ENCODE measurements around the gene ZSCAN16. TPM values are rescaled to one million over a fixed set of nuclear protein-coding genes. Genes with fewer than 3 reads are reported as not detected.

Gene ZSCAN16
- total and polyA plus RNA-seq, 2 of the 13 experiments (the other 11 are each of a cell fraction or from before 2014, with no cell fraction given), result 5.7 to 12.7 TPM

DNA sequence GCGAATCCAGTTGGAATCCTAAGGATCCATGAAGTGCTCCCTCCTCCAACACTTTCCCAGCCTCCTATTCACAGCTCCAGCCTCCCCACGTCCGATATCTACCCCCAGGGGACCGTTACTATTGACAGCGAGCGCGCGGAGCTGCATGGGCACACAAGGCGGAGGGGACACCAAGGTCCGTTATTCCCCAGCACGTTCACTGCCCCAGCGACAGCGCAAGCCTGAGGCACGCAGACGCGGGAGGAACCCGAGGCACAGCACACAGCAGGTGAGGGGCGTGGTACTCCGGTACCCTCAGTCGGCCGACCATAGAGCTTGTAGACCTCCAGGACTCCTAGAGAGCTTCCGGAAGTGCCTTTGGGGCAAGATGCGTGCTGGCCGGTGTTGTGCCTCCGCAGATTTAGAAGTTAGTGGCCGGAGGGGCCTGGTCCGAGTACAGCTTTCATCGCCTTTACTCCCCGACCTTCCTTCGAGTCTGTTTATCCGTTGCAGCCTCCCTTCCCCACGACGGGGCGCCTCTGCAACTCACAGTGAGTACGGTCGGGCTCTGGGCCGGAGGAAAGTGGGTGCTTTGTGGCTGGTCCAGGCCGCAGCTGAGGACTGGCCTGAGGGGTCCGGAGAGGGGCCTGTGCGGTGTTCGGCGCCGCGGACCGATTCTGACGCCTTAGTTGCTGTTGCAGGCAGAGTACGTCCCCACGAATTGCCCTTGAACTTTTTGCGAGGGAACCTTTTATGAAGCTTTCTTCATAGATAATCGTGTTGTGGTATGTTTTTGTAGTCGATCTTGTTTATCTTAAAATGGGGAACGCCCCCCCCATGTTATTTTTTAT is 17.3 kb downstream of the ZSCAN16 start, which contains the start of gene ZKSCAN8 (continued):
- TF ChIP-seq PITX1 (CRISPR knock-in tag; IDR thresholded peaks at IDR 0.05), result peak; percentile 89
- peak; percentile 100 for TF ChIP-seq ZFY (CRISPR knock-in tag; IDR thresholded peaks at IDR 0.05)
- TF ChIP-seq, protein P1, sequence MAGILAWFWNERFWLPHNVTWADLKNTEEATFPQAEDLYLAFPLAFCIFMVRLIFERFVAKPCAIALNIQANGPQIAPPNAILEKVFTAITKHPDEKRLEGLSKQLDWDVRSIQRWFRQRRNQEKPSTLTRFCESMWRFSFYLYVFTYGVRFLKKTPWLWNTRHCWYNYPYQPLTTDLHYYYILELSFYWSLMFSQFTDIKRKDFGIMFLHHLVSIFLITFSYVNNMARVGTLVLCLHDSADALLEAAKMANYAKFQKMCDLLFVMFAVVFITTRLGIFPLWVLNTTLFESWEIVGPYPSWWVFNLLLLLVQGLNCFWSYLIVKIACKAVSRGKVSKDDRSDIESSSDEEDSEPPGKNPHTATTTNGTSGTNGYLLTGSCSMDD (CRISPR knock-in tag; IDR thresholded peaks at IDR 0.05), result peak; percentile 15; the same call in 1 of the 2 replicates
- TF ChIP-seq ZSCAN12 (CRISPR knock-in tag; IDR thresholded peaks at IDR 0.05), result no peak
- TF ChIP-seq, protein P2, sequence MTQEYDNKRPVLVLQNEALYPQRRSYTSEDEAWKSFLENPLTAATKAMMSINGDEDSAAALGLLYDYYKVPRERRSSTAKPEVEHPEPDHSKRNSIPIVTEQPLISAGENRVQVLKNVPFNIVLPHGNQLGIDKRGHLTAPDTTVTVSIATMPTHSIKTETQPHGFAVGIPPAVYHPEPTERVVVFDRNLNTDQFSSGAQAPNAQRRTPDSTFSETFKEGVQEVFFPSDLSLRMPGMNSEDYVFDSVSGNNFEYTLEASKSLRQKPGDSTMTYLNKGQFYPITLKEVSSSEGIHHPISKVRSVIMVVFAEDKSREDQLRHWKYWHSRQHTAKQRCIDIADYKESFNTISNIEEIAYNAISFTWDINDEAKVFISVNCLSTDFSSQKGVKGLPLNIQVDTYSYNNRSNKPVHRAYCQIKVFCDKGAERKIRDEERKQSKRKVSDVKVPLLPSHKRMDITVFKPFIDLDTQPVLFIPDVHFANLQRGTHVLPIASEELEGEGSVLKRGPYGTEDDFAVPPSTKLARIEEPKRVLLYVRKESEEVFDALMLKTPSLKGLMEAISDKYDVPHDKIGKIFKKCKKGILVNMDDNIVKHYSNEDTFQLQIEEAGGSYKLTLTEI (CRISPR knock-in tag; conservative IDR thresholded peaks at IDR 0.05), result no peak
- 0 out of 2 replicates have a peak, but pooled peaks have one; percentile 19 for TF ChIP-seq ZNF7 (CRISPR knock-in tag; IDR thresholded peaks at IDR 0.05)

DNA sequence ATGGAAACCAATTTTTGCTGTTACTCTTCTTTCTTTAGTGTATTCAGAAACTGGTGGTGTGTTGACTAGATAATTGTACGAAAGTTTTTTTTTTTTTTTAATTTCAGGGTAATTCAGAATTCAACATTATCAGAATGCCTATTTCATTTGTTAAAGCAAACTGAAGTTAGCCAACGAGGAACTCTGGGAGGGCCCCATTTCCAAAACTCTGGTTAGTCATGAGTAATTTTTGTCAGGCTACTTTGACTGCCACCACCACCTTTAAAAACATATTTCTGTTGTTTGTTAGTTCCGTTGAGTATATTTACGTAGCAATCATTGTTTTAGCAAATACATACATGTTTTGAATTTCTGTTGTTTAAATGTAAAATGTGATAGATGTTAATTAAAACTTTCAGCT is 18.0 kb downstream of the ZSCAN16 start:
- ATAC-seq (no peak), FAIRE-seq (no peak), DNase-seq (ENCODE audit: low spot score) (no peak)
- in situ Hi-C loops (cut with HindIII; ENCODE audit: extremely low pct_ligation_motif_present, low pct_unique_long_range_greater_than_20kb) (loop anchor here (5.0 kb wide), 1 partner anchor 80 kb away; no protein-coding TSS in a partner anchor), intact Hi-C loops (cut with micrococcal nuclease; ENCODE audit: unreplicated experiment) (loop anchor here (5.0 kb wide), 1 partner anchor 445 kb away; a partner anchor contains a TSS)
- Histone ChIP-seq H3K9me3 (ENCODE audit: low read length) (no peaks in the 10 kb centered on the region), H3K27ac (ENCODE audit: extremely low read length, insufficient read depth, low read length) (peak overlapping the region; percentile 78), H3K4me3 (replicated peaks in 1 of 3; ENCODE audit: insufficient read depth in 1 of 3, low read depth in 2 of 3, low read length in 3 of 3) (peak overlapping the region; percentile 79 to 98 (median 98)), H3K4me2 (ENCODE audit: low read depth, low read length) (peak overlapping the region; percentile 80), H3K27me3 (ENCODE audit: control insufficient read depth in 1 of 2, insufficient read depth in 2 of 2, low read length in 2 of 2) (no peaks in the 10 kb centered on the region; a peak in 1 of 5 replicates), H3K4me1 (ENCODE audit: insufficient read depth, low read length) (peaks cover 38% of the 10 kb centered on the region), H4K20me1 (ENCODE audit: insufficient read depth, low read length) (peaks cover 9% of the 10 kb centered on the region), H3K9ac (ENCODE audit: insufficient read depth, low read depth, low read length) (peak overlapping the region; percentile 89), H2AFZ (ENCODE audit: low read length) (no peak overlapping the region), H3K79me2 (ENCODE audit: insufficient read depth, low read length) (peaks cover 31% of the 10 kb centered on the region), H3K36me3 (replicated peaks in 1 of 2; ENCODE audit: control insufficient read depth in 1 of 2, insufficient read depth in 2 of 2, low read length in 2 of 2) (peaks cover 4 to 26% of the 10 kb centered on the region in 2 experiments)
- 4% methylated on average over 4 of the region's 4 CpGs for WGBS (ENCODE audit: low lambda C conversion rate)
- CTCF ChIA-PET (ENCODE audit: low intra/inter-chr PET ratio, low total read pairs), result no interaction called here
- POLR2A ChIA-PET, result interaction anchor here (0.8 to 3.7 kb wide), 11 partner anchors 12 to 444 kb away, joined by 3 to 86 read pairs (median 10); partner anchors contain the start of genes ZSCAN12 and ZSCAN16
- no TSS peak for BruUV-seq (replicated peaks)
- TF ChIP-seq HDAC1 (CRISPR knock-in tag; IDR thresholded peaks at IDR 0.05), result no peak
- no peak for TF ChIP-seq HMG20A (CRISPR knock-in tag; IDR thresholded peaks at IDR 0.05; ENCODE audit: borderline replicate concordance)
- TF ChIP-seq, protein P3, sequence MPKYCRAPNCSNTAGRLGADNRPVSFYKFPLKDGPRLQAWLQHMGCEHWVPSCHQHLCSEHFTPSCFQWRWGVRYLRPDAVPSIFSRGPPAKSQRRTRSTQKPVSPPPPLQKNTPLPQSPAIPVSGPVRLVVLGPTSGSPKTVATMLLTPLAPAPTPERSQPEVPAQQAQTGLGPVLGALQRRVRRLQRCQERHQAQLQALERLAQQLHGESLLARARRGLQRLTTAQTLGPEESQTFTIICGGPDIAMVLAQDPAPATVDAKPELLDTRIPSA (CRISPR knock-in tag; IDR thresholded peaks at IDR 0.05; ENCODE audit: borderline replicate concordance), result no peak
- TF ChIP-seq POLR2A (IDR thresholded peaks at IDR 0.05; ENCODE audit: insufficient read depth in 1 of 2, low read depth in 2 of 2, low read length in 2 of 2), result no peak
- TF ChIP-seq, protein P4, sequence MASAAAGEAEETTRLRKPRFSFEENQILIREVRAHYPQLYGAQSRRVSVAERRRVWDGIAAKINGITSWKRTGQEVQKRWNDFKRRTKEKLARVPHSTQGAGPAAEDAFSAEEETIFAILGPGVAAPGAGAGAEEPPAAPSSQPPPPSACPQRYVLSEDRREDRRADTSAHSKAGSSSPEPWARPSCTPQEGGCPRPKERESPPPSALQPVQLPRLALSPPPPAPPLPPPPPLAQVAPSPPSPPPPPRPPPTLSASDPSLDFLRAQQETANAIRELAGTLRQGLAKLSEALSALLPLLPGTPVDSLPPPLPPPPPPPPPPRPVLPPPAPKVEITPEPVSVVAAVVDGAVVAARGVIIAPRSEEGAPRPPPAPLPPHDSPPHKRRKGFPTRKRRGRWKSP (CRISPR knock-in tag; IDR thresholded peaks at IDR 0.05), result no peak
- no peak for TF ChIP-seq ZNF670 (CRISPR knock-in tag; IDR thresholded peaks at IDR 0.05; ENCODE audit: borderline replicate concordance)
- no peak for TF ChIP-seq ZNF383 (CRISPR knock-in tag; IDR thresholded peaks at IDR 0.05; ENCODE audit: borderline replicate concordance)
- TF ChIP-seq RCOR2 (CRISPR knock-in tag; IDR thresholded peaks at IDR 0.05), result no peak
- TF ChIP-seq ZNF780A (CRISPR knock-in tag; IDR thresholded peaks at IDR 0.05), result no peak
- TF ChIP-seq, protein P5, sequence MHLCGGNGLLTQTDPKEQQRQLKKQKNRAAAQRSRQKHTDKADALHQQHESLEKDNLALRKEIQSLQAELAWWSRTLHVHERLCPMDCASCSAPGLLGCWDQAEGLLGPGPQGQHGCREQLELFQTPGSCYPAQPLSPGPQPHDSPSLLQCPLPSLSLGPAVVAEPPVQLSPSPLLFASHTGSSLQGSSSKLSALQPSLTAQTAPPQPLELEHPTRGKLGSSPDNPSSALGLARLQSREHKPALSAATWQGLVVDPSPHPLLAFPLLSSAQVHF (CRISPR knock-in tag; IDR thresholded peaks at IDR 0.05), result no peak
